ENCODE measurements around the gene LCE1F.

The LCE1F gene

GRCh38 chr1:152777510-152778137 is 2.7 kb downstream of the LCE1F start:
- no peak for DNase-seq

DNA sequence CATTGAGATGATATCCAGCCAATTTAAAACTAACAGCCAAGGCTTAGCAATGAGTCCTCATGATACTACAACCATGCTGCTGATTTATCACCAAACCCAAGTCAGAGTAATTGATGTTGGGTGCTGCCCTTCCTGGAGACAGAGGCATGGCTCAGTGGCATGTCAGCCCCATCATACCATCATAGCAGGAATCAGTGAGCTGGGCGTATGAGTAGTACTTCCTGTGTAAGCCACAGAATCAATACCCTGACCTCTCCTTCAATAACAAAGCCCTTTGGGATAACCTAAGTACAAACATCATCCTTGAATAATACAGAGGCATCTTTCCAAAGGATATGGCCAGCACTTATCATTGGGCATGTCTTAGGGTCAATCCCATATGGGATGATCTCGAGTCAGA is 8.2 kb downstream of the LCE1F start:
- no peak for DNase-seq

DNA sequence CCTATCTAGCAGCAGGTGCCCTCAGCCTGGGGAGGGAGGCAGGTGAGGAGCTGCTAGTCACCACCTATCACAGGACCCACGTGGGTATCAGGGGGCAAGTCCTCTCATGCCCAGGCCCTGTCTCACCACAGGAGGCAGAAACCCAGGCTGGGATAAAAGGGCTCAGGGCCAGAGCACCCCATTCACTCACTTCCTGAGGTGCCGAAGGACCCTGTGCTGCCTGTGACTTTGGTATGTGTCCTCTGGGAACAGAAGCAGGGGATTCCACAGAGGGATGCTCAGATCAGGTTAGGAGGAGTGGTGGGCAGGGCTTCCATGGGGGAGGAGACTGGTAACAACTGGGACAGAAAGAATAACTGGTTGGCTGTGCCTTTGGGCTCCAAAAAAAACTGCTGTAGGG is 11.1 kb downstream of the LCE1F start, which contains the start of gene LCE1E:
LCE1E (plus strand) TSS at position 181 of the 400 bp plus-strand sequence. CDS start 1,043 bp downstream, outside the sequence.
- DNase-seq, result no peak

DNA sequence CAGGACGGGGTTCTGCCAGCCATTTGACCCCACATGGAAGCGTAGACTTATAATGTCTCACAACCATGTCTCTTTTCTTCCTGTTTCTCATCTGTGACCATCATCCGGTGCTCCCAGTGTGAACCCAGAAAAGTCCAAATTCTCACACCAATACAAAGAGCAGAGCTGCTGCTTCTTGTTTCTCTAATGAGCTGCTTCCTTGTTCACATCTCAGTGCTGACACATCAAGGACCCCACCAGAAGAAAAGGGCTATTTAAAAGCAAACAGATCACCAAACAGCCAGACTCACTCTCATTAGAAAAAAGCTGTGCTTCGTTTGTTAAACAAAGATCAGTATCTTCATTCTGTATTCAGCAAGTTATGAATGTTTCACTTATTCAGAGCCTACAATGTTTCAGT is 20.7 kb downstream of the LCE1F start:
- DNase-seq, result no peak

DNA sequence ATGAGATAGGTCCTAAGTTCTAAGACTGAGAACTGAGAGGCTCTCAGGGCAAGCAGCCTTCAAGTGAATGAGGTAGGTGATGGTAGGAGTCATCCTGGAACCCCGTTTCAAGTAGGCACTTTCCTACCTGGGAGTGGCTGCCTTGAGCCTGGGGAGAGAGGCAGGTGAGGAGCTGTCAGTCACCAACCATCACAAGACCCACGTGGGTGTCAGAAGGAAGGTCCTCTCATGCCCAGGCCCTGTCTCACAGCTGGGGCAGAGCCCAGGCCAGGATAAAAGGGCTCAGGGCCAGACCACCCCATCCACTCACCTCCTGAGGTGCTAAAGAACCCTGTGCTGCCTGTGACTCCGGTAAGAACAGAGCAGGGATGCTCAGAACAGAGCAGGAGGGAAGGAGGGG is 21.5 kb downstream of the LCE1F start, which contains the start of gene LCE1D:
LCE1D (plus strand) TSS at position 301 of the 400 bp plus-strand sequence. CDS start 1,074 bp downstream, outside the sequence.
- DNase-seq, result no peak

- no peak for DNase-seq
Measured at GRCh38 chr1:152801333-152801732, 26.4 kb downstream of the LCE1F start.

- no peak for DNase-seq
Measured at GRCh38 chr1:152806576-152806975, 31.6 kb downstream of the LCE1F start, which contains the start of gene LCE1C. Gene LCE1C (minus strand): TSS chr1:152806651. CDS start chr1:152805478, 1,173 bp downstream.

DNA sequence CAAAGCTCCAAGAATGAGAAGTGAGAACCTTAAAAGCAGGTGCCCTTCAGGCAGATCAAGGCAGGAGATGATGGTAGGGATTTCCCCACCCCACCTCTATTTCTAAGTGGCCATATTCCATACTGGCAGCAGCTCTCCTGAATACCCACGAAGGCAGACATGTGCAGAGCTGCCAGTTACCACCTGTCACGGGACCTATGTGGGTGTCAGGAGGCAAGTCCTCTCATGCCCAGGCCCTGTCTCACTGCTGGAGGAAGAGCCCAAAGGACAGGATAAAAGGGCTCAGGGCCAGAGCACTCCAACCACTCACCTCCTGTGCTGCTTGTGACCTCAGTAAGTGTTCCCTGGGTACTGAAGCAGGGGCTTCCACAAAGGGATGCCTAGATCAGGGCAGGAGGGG is 36.1 kb downstream of the LCE1F start:
- no peak for DNase-seq

DNA sequence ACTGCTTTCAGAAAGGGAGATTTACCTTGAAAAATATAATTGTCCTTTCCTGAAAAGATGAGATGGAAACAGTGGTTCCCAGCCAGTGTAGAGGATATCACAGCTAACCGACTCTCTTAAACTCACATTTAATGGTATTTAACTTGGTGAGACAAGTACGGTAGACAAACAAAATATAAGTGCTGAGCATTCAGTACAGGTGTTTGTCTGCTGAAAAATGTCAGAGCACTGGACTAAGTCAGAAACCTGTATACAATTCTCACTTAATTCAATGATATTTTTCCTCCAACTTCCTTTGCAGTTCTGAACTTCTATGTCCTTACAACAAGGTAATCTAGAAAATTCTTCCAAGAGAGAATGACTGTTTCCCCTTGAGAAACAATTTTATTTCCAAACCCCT is 36.7 kb downstream of the LCE1F start, which contains the start of gene LCE1B:
LCE1B (plus strand) TSS at position 301 of the 400 bp plus-strand sequence. CDS start 476 bp downstream, outside the sequence.
- no peak for DNase-seq

- DNase-seq, result no peak
Measured at GRCh38 chr1:152817309-152817708, 42.4 kb downstream of the LCE1F start.

GRCh38 chr1:152823294-152823693 is 48.4 kb downstream of the LCE1F start:
- DNase-seq, result no peak

GRCh38 chr1:152824964-152825363 is 50.0 kb downstream of the LCE1F start:
- no peak for DNase-seq

Measured in hippocampal formation (tissue), 2 donors.